Hepatocyte (in vitro differentiated cells): ENCODE data around the gene TLN1.

Experiments used
- EZH2 ChIP-seq: fragments of 200-600 bp; sonication (generic); IDR thresholded peaks from 2 replicates; pipeline ENCODE4 v1.6.1; 2016; ENCODE audit warnings: antibody characterized with exemption, mild to moderate bottlenecking, borderline replicate concordance
- EZH2phosphoT487 ChIP-seq: fragments of 200-600 bp; sonication (generic); IDR thresholded peaks from one replicate; pipeline ENCODE4 v1.6.1; 2018; ENCODE audit warnings: antibody characterized with exemption, mild to moderate bottlenecking, low read depth, moderate library complexity; ENCODE audit not compliant: unreplicated experiment, severe bottlenecking
- TF ChIP-seq, protein P1 (sequence below): fragments of 200-600 bp; sonication (generic); IDR thresholded peaks from 2 replicates; pipeline ENCODE4 v1.5.1; 2016; ENCODE audit warnings: antibody characterized with exemption, mild to moderate bottlenecking; ENCODE audit not compliant: poor library complexity

DNA sequence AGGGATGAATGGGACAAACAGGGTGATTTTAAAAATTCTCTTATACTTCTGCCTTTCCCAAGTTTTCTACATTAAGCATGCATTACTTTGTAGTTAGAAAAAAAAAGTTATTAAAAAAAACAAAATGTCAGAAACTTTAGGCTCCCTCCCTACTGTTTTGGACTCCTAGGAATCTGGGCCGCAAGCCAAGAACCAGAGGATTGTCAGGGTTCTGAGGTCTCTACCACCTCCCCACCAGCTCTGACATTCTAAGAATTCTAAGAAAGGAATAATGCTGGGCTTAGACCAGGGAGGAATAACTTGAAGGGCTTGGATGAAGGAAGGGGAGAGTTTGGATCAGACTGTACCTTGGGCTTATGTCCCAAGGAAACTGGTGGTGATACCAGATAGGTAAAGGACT is 66.0 kb downstream of the TLN1 start:
- TF ChIP-seq, protein P1, sequence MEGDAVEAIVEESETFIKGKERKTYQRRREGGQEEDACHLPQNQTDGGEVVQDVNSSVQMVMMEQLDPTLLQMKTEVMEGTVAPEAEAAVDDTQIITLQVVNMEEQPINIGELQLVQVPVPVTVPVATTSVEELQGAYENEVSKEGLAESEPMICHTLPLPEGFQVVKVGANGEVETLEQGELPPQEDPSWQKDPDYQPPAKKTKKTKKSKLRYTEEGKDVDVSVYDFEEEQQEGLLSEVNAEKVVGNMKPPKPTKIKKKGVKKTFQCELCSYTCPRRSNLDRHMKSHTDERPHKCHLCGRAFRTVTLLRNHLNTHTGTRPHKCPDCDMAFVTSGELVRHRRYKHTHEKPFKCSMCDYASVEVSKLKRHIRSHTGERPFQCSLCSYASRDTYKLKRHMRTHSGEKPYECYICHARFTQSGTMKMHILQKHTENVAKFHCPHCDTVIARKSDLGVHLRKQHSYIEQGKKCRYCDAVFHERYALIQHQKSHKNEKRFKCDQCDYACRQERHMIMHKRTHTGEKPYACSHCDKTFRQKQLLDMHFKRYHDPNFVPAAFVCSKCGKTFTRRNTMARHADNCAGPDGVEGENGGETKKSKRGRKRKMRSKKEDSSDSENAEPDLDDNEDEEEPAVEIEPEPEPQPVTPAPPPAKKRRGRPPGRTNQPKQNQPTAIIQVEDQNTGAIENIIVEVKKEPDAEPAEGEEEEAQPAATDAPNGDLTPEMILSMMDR = no peak
- TF ChIP-seq EZH2phosphoT487 (no peak), EZH2 (no peak)
